ENCODE measurements around the gene RAPGEF1. TPM values are rescaled to one million over a fixed set of nuclear protein-coding genes. Genes with fewer than 3 reads are reported as not detected.

RAPGEF1 gene
- polyA plus RNA-seq, 1 donor from 2014 or later, result 23.6 TPM

DNA sequence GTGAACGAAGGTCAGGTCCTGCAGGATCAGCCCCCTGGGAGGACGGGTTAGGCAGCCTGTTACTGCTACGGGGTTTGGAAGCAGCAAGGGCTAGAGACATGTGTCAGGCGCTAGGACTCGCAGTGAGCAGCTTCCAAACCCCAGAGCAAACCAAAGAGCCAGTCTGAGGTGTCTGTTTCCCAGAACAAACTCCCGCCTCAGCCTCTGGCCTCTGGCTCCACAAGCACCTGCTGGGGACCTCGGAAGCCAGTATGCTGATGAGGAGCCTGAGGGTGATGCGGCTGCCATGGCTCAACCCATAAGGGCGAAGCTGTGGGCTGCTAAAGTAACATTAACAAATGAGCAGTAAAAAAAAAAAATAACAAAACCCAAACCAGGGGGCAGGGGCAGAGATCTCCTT is 159.5 kb downstream of the RAPGEF1 start:
- Histone ChIP-seq H3K36me3 (ENCODE audit: insufficient read depth, low read length) (no peaks in the 10 kb centered on the region), H3F3A (ENCODE audit: insufficient read depth, low read length, poor library complexity, severe bottlenecking) (no peaks in the 10 kb centered on the region), H3K79me2 (replicated peaks; ENCODE audit: insufficient read depth, low read length) (no peaks in the 10 kb centered on the region), H3K9me2 (ENCODE audit: insufficient read depth, low read length) (no peaks in the 10 kb centered on the region), H3K9me3 (ENCODE audit: low read length) (no peaks in the 10 kb centered on the region), H3K9ac (ENCODE audit: low read length) (no peak overlapping the region), H3K4me3 (ENCODE audit: low read length) (no peak overlapping the region), H2AFZ (ENCODE audit: low read depth, low read length) (no peak overlapping the region), H3K27me3 (ENCODE audit: insufficient read depth, low read depth, low read length) (no peaks in the 10 kb centered on the region), H3K27ac (ENCODE audit: low read length) (no peak overlapping the region), H4K20me1 (ENCODE audit: insufficient read depth) (no peaks in the 10 kb centered on the region), H3K4me2 (ENCODE audit: low read length) (no peak overlapping the region)
- TF ChIP-seq, protein P1, sequence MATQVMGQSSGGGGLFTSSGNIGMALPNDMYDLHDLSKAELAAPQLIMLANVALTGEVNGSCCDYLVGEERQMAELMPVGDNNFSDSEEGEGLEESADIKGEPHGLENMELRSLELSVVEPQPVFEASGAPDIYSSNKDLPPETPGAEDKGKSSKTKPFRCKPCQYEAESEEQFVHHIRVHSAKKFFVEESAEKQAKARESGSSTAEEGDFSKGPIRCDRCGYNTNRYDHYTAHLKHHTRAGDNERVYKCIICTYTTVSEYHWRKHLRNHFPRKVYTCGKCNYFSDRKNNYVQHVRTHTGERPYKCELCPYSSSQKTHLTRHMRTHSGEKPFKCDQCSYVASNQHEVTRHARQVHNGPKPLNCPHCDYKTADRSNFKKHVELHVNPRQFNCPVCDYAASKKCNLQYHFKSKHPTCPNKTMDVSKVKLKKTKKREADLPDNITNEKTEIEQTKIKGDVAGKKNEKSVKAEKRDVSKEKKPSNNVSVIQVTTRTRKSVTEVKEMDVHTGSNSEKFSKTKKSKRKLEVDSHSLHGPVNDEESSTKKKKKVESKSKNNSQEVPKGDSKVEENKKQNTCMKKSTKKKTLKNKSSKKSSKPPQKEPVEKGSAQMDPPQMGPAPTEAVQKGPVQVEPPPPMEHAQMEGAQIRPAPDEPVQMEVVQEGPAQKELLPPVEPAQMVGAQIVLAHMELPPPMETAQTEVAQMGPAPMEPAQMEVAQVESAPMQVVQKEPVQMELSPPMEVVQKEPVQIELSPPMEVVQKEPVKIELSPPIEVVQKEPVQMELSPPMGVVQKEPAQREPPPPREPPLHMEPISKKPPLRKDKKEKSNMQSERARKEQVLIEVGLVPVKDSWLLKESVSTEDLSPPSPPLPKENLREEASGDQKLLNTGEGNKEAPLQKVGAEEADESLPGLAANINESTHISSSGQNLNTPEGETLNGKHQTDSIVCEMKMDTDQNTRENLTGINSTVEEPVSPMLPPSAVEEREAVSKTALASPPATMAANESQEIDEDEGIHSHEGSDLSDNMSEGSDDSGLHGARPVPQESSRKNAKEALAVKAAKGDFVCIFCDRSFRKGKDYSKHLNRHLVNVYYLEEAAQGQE (IDR thresholded peaks at IDR 0.05; ENCODE audit: borderline replicate concordance), result no peak
- no peak for TF ChIP-seq TAF1 (IDR thresholded peaks at IDR 0.05; ENCODE audit: low read depth)
- TF ChIP-seq EZH2 (IDR thresholded peaks at IDR 0.05; ENCODE audit: borderline replicate concordance, insufficient read depth, low read length, poor library complexity, severe bottlenecking), result no peak
- TF ChIP-seq MXI1 (conservative IDR thresholded peaks at IDR 0.05; ENCODE audit: poor library complexity, severe bottlenecking), result no peak
- no peak for TF ChIP-seq POLR2AphosphoS5 (IDR thresholded peaks at IDR 0.05)
- TF ChIP-seq, protein P2, sequence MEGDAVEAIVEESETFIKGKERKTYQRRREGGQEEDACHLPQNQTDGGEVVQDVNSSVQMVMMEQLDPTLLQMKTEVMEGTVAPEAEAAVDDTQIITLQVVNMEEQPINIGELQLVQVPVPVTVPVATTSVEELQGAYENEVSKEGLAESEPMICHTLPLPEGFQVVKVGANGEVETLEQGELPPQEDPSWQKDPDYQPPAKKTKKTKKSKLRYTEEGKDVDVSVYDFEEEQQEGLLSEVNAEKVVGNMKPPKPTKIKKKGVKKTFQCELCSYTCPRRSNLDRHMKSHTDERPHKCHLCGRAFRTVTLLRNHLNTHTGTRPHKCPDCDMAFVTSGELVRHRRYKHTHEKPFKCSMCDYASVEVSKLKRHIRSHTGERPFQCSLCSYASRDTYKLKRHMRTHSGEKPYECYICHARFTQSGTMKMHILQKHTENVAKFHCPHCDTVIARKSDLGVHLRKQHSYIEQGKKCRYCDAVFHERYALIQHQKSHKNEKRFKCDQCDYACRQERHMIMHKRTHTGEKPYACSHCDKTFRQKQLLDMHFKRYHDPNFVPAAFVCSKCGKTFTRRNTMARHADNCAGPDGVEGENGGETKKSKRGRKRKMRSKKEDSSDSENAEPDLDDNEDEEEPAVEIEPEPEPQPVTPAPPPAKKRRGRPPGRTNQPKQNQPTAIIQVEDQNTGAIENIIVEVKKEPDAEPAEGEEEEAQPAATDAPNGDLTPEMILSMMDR (IDR thresholded peaks at IDR 0.05; ENCODE audit: poor library complexity, severe bottlenecking), result no peak
- TF ChIP-seq SMC3 (conservative IDR thresholded peaks at IDR 0.05; ENCODE audit: poor library complexity), result no peak
- no peak for TF ChIP-seq RAD21 (conservative IDR thresholded peaks at IDR 0.05)
- TF ChIP-seq EP300 (conservative IDR thresholded peaks at IDR 0.05; ENCODE audit: poor library complexity, severe bottlenecking), result no peak

DNA sequence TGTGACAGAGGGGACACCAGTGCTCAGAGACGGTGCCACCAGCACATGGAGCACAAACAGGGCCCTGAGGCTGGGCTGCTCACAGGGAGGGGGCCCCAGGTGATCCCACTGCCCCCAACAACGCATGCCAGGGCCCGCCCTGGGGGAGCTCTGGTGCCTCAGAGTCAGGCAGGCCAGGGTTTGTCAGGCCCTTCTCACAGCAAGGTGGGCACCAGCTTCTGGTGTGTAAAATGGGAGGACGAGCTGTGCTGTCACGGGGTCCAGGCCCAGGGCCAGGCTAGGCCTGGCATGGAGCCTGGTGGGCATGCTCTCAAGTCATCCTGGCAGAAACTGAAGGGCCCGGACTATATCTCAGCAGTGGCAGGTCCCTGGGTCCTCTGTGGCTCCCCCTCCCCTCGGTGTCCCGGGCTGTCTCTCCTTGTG is 160.1 kb downstream of the RAPGEF1 start:
- Histone ChIP-seq H3K9me2 (ENCODE audit: insufficient read depth, low read length) (no peaks in the 10 kb centered on the region), H3K4me3 (ENCODE audit: low read length) (no peak overlapping the region), H4K20me1 (ENCODE audit: insufficient read depth) (no peaks in the 10 kb centered on the region), H2AFZ (ENCODE audit: low read depth, low read length) (no peak overlapping the region), H3K4me2 (ENCODE audit: low read length) (no peak overlapping the region), H3K36me3 (ENCODE audit: insufficient read depth, low read length) (no peaks in the 10 kb centered on the region), H3K9ac (ENCODE audit: low read length) (no peak overlapping the region), H3K27me3 (ENCODE audit: insufficient read depth, low read depth, low read length) (no peaks in the 10 kb centered on the region), H3K27ac (ENCODE audit: low read length) (no peak overlapping the region), H3K79me2 (replicated peaks; ENCODE audit: insufficient read depth, low read length) (no peaks in the 10 kb centered on the region), H3K9me3 (ENCODE audit: low read length) (no peaks in the 10 kb centered on the region), H3F3A (ENCODE audit: insufficient read depth, low read length, poor library complexity, severe bottlenecking) (no peaks in the 10 kb centered on the region)
- TF ChIP-seq POLR2AphosphoS5 (IDR thresholded peaks at IDR 0.05), result no peak
- TF ChIP-seq TAF1 (IDR thresholded peaks at IDR 0.05; ENCODE audit: low read depth), result no peak
- TF ChIP-seq, protein P1 (IDR thresholded peaks at IDR 0.05; ENCODE audit: borderline replicate concordance), result no peak
- TF ChIP-seq EP300 (conservative IDR thresholded peaks at IDR 0.05; ENCODE audit: poor library complexity, severe bottlenecking), result no peak
- no peak for TF ChIP-seq RAD21 (conservative IDR thresholded peaks at IDR 0.05)
- TF ChIP-seq, protein P2 (IDR thresholded peaks at IDR 0.05; ENCODE audit: poor library complexity, severe bottlenecking), result no peak
- no peak for TF ChIP-seq EZH2 (IDR thresholded peaks at IDR 0.05; ENCODE audit: borderline replicate concordance, insufficient read depth, low read length, poor library complexity, severe bottlenecking)
- no peak for TF ChIP-seq MXI1 (conservative IDR thresholded peaks at IDR 0.05; ENCODE audit: poor library complexity, severe bottlenecking)
- TF ChIP-seq SMC3 (conservative IDR thresholded peaks at IDR 0.05; ENCODE audit: poor library complexity), result no peak
